ENCODE data around the gene LRRC4C. TPM values are rescaled to one million over a fixed set of nuclear protein-coding genes. Genes with fewer than 3 reads are reported as not detected.

LRRC4C gene
- total RNA-seq (not detected), total RNA-seq (0 to 0.17 (median 0) reads per million in 172 experiments)
- polyA plus RNA-seq (2013, experiment 1 of 2): not detected
- polyA plus RNA-seq (2013, experiment 2 of 2): 0.07 TPM

DNA sequence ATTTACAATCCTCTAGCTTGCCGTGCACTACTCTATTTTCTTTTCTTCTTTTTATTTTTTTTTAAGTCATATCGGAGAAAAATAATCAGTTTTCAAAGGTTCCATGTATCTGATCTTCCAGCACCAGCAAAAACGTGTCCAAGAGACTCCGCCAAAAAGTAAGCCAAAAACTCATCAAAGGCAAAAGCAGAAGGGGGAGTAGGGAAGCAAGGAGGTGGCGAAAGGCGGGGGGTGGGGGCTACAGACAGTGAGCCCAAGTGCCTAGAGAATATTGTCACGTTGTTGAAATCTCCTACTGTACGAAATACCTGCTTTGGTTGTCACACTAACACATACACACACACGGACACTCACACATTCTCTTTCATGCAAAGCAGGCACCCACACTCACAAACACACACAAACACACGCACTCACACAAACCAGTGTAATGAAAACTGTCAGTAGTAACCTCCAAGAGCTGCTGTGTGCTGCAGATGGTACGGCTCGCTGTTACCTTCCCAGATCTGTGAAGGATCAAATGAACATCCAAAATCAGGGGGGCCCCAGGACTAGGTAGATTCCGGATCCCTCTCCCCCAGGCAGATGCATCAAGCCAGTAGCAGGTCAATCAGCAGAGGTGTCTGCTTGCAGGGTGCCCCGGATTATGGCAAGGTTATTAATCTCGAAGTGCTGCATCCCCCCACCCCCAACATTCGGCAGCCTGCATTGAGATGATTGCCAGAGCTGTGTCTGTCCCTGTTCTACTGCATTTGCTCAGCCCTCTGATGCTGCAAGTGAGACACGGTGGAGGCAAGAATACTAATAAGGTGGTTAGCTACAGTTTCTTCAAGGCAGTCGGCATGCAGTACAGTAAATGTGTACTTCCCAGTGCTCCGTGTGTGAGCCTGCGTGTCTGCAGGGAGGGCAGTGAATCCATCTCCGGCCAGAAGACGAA lies at the start of gene LRRC4C:
Gene LRRC4C, minus strand, starts transcription at position 188 of the 937 bp plus-strand sequence.
- POLR2A ChIA-PET: no interaction called here
- Histone ChIP-seq H3K27me3 (ENCODE audit: control insufficient read depth in 1 of 2, insufficient read depth in 2 of 2, low read length in 2 of 2) (peaks cover 0 to 4% of the 10 kb centered on the region in 2 experiments), H3K4me1 (ENCODE audit: insufficient read depth, low read length) (no peaks in the 10 kb centered on the region), H3K4me3 (ENCODE audit: low read length) (no peak within 1 kb of the TSS), H3K9me3 (ENCODE audit: control insufficient read depth in 1 of 2, insufficient read depth in 1 of 2, low read length in 2 of 2) (no peaks in the 10 kb centered on the region), H3K27ac (ENCODE audit: low read depth in 1 of 2, low read length in 2 of 2) (no peak within 1 kb of the TSS), H3K36me3 (ENCODE audit: insufficient read depth, low read length) (no peaks in the 10 kb centered on the region)
- Mint-ChIP-seq H3K27ac (no peak within 1 kb of the TSS), H3K9me3 (peaks cover 3% of the 10 kb centered on the region), H3K4me3 (no peak within 1 kb of the TSS), H3K36me3 (ENCODE audit: low read depth) (no peaks in the 10 kb centered on the region), H3K4me1 (ENCODE audit: low read depth) (no peaks in the 10 kb centered on the region), H3K27me3 (peaks cover 25% of the 10 kb centered on the region)
- ATAC-seq (ENCODE audit: poor library complexity) (no peak), DNase-seq (no peak)
- TF ChIP-seq, protein P1, sequence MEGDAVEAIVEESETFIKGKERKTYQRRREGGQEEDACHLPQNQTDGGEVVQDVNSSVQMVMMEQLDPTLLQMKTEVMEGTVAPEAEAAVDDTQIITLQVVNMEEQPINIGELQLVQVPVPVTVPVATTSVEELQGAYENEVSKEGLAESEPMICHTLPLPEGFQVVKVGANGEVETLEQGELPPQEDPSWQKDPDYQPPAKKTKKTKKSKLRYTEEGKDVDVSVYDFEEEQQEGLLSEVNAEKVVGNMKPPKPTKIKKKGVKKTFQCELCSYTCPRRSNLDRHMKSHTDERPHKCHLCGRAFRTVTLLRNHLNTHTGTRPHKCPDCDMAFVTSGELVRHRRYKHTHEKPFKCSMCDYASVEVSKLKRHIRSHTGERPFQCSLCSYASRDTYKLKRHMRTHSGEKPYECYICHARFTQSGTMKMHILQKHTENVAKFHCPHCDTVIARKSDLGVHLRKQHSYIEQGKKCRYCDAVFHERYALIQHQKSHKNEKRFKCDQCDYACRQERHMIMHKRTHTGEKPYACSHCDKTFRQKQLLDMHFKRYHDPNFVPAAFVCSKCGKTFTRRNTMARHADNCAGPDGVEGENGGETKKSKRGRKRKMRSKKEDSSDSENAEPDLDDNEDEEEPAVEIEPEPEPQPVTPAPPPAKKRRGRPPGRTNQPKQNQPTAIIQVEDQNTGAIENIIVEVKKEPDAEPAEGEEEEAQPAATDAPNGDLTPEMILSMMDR (IDR thresholded peaks at IDR 0.05): no peak
- CTCF ChIA-PET: no interaction called here
- intact Hi-C loops (cut with DNase I, micrococcal nuclease): loop anchor here (5.0 kb wide), 1 partner anchor 1823 kb away; no protein-coding TSS in a partner anchor

DNA sequence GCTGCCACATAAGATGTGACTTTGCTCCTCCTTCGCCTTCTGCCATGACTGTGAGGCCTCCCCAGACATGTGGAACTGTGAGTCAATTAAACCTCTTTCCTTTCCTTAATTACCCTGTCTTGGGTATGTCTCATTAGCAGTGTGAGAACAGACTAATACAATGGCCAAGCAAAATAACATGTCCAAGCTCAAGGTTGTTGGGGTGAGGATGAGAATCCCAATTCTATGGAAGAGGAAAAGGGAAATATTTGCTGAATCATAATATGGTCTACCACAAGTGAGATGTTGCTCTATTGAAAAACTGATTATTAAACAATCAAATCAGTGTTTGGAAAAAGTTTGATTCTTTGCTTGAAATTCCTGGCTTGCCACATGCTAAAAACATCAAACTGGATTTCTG lies 48.7 kb upstream of the LRRC4C start:
- intact Hi-C loops (cut with DNase I, micrococcal nuclease): no loop called here
- no peaks in the 10 kb centered on the region for H3K9me3 ChIP-seq (ENCODE audit: control insufficient read depth in 1 of 2, insufficient read depth in 1 of 2, low read length in 2 of 2)
- DNase-seq (no peak), ATAC-seq (ENCODE audit: poor library complexity) (no peak)
- H3K4me3 ChIP-seq (ENCODE audit: low read length): no peak overlapping the region
- POLR2A ChIA-PET: no interaction called here
- Mint-ChIP-seq H3K27me3 (no peaks in the 10 kb centered on the region), H3K4me1 (ENCODE audit: low read depth) (no peaks in the 10 kb centered on the region), H3K36me3 (ENCODE audit: low read depth) (no peaks in the 10 kb centered on the region), H3K27ac (no peak overlapping the region), H3K9me3 (peaks cover 11% of the 10 kb centered on the region), H3K4me3 (no peak overlapping the region)
- CTCF ChIA-PET: no interaction called here
- no peaks in the 10 kb centered on the region for H3K27me3 ChIP-seq (ENCODE audit: control insufficient read depth in 1 of 2, insufficient read depth in 2 of 2, low read length in 2 of 2)
- H3K27ac ChIP-seq (ENCODE audit: low read depth in 1 of 2, low read length in 2 of 2): no peak overlapping the region
- TF ChIP-seq, protein P1 (IDR thresholded peaks at IDR 0.05): no peak
- H3K36me3 ChIP-seq (ENCODE audit: insufficient read depth, low read length): no peaks in the 10 kb centered on the region
- H3K4me1 ChIP-seq (ENCODE audit: insufficient read depth, low read length): no peaks in the 10 kb centered on the region

DNA sequence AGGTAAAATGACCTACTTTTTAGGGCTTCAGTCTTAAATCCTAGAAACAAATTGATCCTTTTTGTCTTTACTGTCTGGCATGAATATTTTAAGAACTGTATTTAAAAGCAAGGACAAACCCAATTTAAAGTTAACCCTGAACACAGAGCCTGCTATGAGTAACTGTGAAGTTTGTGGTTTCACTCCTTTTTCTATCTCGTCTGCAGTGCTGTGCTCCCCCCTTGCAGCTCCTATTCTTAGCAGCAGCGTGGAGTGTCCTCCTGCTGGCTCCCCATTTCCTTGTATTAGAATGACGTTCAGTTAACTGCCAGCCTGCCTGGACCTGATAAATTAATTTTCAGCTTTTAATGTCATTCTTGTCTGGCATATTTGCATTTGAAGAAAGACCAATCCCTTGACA lies 40.0 kb upstream of the LRRC4C start:
- Histone ChIP-seq H3K27ac (ENCODE audit: low read depth in 1 of 2, low read length in 2 of 2) (no peak overlapping the region), H3K27me3 (ENCODE audit: control insufficient read depth in 1 of 2, insufficient read depth in 2 of 2, low read length in 2 of 2) (no peaks in the 10 kb centered on the region), H3K4me3 (ENCODE audit: low read length) (no peak overlapping the region), H3K4me1 (ENCODE audit: insufficient read depth, low read length) (no peaks in the 10 kb centered on the region), H3K9me3 (ENCODE audit: control insufficient read depth in 1 of 2, insufficient read depth in 1 of 2, low read length in 2 of 2) (peaks cover 0 to 5% of the 10 kb centered on the region in 2 experiments), H3K36me3 (ENCODE audit: insufficient read depth, low read length) (no peaks in the 10 kb centered on the region)
- H3K4me3 Mint-ChIP-seq: no peak overlapping the region
- H3K36me3 Mint-ChIP-seq (ENCODE audit: low read depth): no peaks in the 10 kb centered on the region
- CTCF ChIA-PET: no interaction called here
- ATAC-seq (ENCODE audit: poor library complexity): no peak
- POLR2A ChIA-PET: no interaction called here
- TF ChIP-seq, protein P1 (IDR thresholded peaks at IDR 0.05): no peak
- no peaks in the 10 kb centered on the region for H3K4me1 Mint-ChIP-seq (ENCODE audit: low read depth)
- intact Hi-C loops (cut with DNase I, micrococcal nuclease): no loop called here
- H3K27me3 Mint-ChIP-seq: no peaks in the 10 kb centered on the region
- peaks cover 11% of the 10 kb centered on the region for H3K9me3 Mint-ChIP-seq
- no peak overlapping the region for H3K27ac Mint-ChIP-seq
- no peak for DNase-seq

All from CD4-positive, alpha-beta T cell (primary cell).